ENCODE results near the gene PLEKHM3. TPM values are rescaled to one million over a fixed set of nuclear protein-coding genes. Genes with fewer than 3 reads are reported as not detected.

Gene PLEKHM3
- total RNA-seq, 1 donor: 19.7 TPM

DNA sequence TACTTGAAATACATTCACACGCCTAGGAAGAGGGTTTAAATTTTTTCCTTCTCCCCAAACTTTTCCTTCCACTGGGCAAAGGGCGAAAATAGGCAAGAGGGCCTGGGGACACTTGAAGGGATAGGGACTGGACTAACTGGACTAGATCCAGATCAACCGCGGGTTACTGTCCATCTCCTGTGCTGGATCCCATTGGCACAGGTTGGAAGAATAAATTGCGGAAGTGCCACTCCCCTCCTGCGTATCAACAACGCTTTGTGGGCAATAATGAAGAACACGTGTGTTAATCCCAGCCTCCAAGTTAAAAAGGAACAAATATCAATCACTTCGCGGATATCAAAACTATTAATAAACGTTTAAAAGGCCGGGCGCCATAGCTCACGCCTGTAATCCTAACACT is 253.9 kb downstream of the PLEKHM3 start:
- DNase-seq (ENCODE audit: low read depth in 2 of 3, low spot score in 2 of 3): no peak

Small RNAs within 50 kb of the gene (small RNA-seq; reads per million reads assigned to genes)
- not detected for gene RNA5SP116
- gene RNU6-360P: not detected

Other genes starting within 250 kb of the PLEKHM3 start
- 5.7 TPM for gene CRYGD, start 99.0 kb upstream of the PLEKHM3 start, total RNA-seq
- not detected for gene CRYGC, start 104.3 kb upstream of the PLEKHM3 start, total RNA-seq
- gene CRYGB, start 120.6 kb upstream of the PLEKHM3 start, total RNA-seq: not detected
- gene CRYGA, start 138.1 kb upstream of the PLEKHM3 start, total RNA-seq: not detected
- not detected for gene C2orf80, start 164.5 kb upstream of the PLEKHM3 start, total RNA-seq
- gene IDH1, start 229.5 kb upstream of the PLEKHM3 start, total RNA-seq: 18.6 TPM
- gene PIKFYVE, start 240.7 kb upstream of the PLEKHM3 start, total RNA-seq: 39.3 TPM